ENCODE measurements around the gene EIF4E3. TPM values are rescaled to one million over a fixed set of nuclear protein-coding genes. Genes with fewer than 3 reads are reported as not detected.

Gene EIF4E3
- total RNA-seq, 1 donor from 2014 or later = 18.2 TPM

DNA sequence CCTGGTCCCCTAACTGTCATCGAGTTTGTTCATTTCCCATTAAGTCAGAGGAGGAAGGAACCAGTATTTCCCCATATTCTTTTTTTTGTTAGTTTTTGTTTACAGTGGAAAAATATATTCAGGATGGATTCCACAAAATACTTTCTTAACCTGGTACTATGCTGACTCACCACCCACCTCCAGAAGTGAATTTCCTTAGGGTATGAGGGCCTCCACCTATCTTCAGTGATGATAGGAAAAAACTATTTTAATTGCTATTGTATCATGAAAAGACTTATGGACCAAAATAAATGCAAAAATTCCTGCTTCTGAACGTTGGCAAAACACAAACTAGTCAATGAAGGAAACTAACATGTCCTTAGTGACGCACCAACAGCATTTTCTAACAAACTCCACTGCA lies 77.5 kb downstream of the EIF4E3 start:
- Histone ChIP-seq H2AFZ (replicated peaks) (no peak overlapping the region), H3K9me3 (ENCODE audit: low read depth) (no peaks in the 10 kb centered on the region), H3K4me2 (no peak overlapping the region), H3K4me1 (peaks cover 10% of the 10 kb centered on the region), H3K27me3 (no peaks in the 10 kb centered on the region), H3K79me2 (ENCODE audit: low read depth) (no peaks in the 10 kb centered on the region), H3K36me3 (no peaks in the 10 kb centered on the region), H3K27ac (no peak overlapping the region), H3K4me3 (no peak overlapping the region), H3F3A (ENCODE audit: low read depth) (no peaks in the 10 kb centered on the region), H4K20me1 (ENCODE audit: low read depth) (no peaks in the 10 kb centered on the region), H3K9ac (no peak overlapping the region)
- Mint-ChIP-seq H3K27me3 (ENCODE audit: insufficient read depth, low read depth) (peaks cover 6% of the 10 kb centered on the region), H3K4me3 (no peak overlapping the region), H3K4me1 (peaks cover 2% of the 10 kb centered on the region), H3K36me3 (no peaks in the 10 kb centered on the region), H3K27ac (no peak overlapping the region), H3K9me3 (no peaks in the 10 kb centered on the region)
- TF ChIP-seq EZH2phosphoT487 (IDR thresholded peaks at IDR 0.05) (no peak), EZH2 (IDR thresholded peaks at IDR 0.05) (no peak)
- TF ChIP-seq, protein P1, sequence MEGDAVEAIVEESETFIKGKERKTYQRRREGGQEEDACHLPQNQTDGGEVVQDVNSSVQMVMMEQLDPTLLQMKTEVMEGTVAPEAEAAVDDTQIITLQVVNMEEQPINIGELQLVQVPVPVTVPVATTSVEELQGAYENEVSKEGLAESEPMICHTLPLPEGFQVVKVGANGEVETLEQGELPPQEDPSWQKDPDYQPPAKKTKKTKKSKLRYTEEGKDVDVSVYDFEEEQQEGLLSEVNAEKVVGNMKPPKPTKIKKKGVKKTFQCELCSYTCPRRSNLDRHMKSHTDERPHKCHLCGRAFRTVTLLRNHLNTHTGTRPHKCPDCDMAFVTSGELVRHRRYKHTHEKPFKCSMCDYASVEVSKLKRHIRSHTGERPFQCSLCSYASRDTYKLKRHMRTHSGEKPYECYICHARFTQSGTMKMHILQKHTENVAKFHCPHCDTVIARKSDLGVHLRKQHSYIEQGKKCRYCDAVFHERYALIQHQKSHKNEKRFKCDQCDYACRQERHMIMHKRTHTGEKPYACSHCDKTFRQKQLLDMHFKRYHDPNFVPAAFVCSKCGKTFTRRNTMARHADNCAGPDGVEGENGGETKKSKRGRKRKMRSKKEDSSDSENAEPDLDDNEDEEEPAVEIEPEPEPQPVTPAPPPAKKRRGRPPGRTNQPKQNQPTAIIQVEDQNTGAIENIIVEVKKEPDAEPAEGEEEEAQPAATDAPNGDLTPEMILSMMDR (IDR thresholded peaks at IDR 0.05) = no peak
- DNase-seq (ENCODE audit: low spot score) = no peak

DNA sequence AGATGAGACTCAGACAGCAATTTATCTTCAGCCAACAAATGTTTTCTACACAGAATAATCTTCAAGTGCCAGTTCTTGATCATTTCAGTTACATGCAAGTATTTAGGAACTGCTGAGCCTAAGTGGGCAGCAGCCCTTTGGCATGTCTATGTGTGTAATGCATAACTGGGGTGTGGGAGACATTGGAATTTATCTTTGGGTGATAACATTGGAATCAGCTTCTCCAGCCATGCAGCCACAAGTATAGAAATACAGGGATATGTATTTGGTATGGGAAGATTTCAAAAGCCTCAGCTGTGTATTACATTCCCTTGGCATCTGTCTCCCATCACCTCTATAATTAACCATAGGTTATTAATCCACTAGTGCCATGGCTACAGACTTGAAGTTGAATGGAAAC lies 78.2 kb downstream of the EIF4E3 start:
- Histone ChIP-seq H3K36me3 (no peaks in the 10 kb centered on the region), H3K27ac (no peak overlapping the region), H3K4me3 (no peak overlapping the region), H3F3A (ENCODE audit: low read depth) (no peaks in the 10 kb centered on the region), H3K4me2 (no peak overlapping the region), H3K79me2 (ENCODE audit: low read depth) (no peaks in the 10 kb centered on the region), H2AFZ (replicated peaks) (no peak overlapping the region), H3K27me3 (no peaks in the 10 kb centered on the region), H4K20me1 (ENCODE audit: low read depth) (no peaks in the 10 kb centered on the region), H3K4me1 (peaks cover 10% of the 10 kb centered on the region), H3K9me3 (ENCODE audit: low read depth) (no peaks in the 10 kb centered on the region), H3K9ac (no peak overlapping the region)
- Mint-ChIP-seq H3K4me3 (no peak overlapping the region), H3K4me1 (no peaks in the 10 kb centered on the region), H3K36me3 (no peaks in the 10 kb centered on the region), H3K27me3 (ENCODE audit: insufficient read depth, low read depth) (peaks cover 6% of the 10 kb centered on the region), H3K27ac (no peak overlapping the region), H3K9me3 (no peaks in the 10 kb centered on the region)
- TF ChIP-seq, protein P1 (IDR thresholded peaks at IDR 0.05) = no peak
- TF ChIP-seq EZH2 (IDR thresholded peaks at IDR 0.05) (no peak), EZH2phosphoT487 (IDR thresholded peaks at IDR 0.05) (no peak)
- DNase-seq (ENCODE audit: low spot score) = no peak

DNA sequence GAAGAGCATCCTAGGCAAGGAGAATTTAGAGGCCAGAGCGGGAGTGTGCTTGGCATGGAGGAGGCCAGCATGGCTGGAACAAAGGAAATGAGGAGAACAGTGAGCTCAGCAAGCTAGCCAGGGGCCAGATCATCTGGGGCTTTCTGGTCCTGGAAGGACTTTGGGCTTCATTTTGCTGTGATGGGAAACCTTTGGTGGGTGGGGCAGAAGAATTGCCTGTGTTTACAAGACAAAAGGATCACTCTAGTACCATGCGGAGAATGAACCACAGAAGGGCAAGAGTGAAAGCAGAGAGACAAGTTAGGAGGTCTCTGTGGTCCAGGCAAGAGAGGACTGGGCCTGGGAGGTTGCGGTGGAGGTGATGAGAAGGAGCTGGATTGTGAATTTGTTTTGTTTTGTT lies 80.1 kb downstream of the EIF4E3 start:
- no peaks in the 10 kb centered on the region for H3K79me2 ChIP-seq (ENCODE audit: low read depth)
- Mint-ChIP-seq H3K27me3 (ENCODE audit: insufficient read depth, low read depth) (peaks cover 3% of the 10 kb centered on the region), H3K27ac (no peak overlapping the region), H3K4me3 (no peak overlapping the region), H3K36me3 (no peaks in the 10 kb centered on the region), H3K4me1 (no peaks in the 10 kb centered on the region), H3K9me3 (no peaks in the 10 kb centered on the region)
- H3K27me3 ChIP-seq = no peaks in the 10 kb centered on the region
- no peak for DNase-seq (ENCODE audit: low spot score)
- H3K4me1 ChIP-seq = peaks cover 7% of the 10 kb centered on the region
- no peaks in the 10 kb centered on the region for H3K9me3 ChIP-seq (ENCODE audit: low read depth)
- no peak overlapping the region for H3K27ac ChIP-seq
- H3K36me3 ChIP-seq = no peaks in the 10 kb centered on the region
- TF ChIP-seq, protein P1 (IDR thresholded peaks at IDR 0.05) = no peak
- TF ChIP-seq EZH2 (IDR thresholded peaks at IDR 0.05) (no peak), EZH2phosphoT487 (IDR thresholded peaks at IDR 0.05) (no peak)
- H3K9ac ChIP-seq = no peak overlapping the region
- no peaks in the 10 kb centered on the region for H3F3A ChIP-seq (ENCODE audit: low read depth)
- H3K4me3 ChIP-seq = no peak overlapping the region
- H2AFZ ChIP-seq (replicated peaks) = no peak overlapping the region
- no peak overlapping the region for H3K4me2 ChIP-seq
- no peaks in the 10 kb centered on the region for H4K20me1 ChIP-seq (ENCODE audit: low read depth)
